NCI-H526 (cell line): Measurements from ENCODE around the gene CES3.

Source experiments
- DNase-seq, 2 experiments: peaks; one replicate each; lab custom pipeline; 2025; lab: John Stamatoyannopoulos, UW

The CES3 gene

DNA sequence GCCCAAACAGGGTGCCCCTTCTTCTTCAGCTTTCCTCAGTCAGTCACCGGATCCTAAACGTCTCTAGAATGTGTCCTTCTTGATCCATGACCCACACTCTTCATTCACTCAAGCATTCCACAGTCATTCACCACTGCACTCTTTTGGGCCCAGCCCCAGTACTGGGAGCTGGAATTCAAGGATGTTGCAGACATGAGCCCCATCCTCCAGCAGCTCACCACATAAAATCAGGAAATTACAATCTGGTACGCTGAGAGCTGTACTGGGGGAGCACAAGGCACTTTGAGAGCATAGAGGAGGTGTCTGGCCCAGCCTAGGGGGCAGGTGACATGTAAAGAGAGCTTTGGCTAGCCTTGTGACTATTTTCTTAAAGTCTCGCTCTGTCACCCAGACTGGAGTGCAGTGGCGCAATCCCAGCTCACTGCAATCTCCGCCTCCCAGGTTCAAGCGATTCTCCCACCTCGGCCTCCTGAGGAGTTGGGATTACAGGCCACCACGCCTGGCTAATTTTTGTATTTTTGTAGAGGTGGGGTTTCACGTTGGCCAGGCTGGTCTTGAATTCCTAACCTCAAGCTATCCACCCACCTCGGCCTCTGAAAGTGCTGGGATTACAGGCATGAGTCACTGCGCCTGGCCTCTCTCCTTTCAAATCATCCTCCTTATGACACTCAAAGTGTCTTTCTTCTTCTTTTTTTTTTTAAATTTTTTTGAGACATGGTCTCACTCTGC, 46.0 kb downstream of the CES3 start:
- DNase-seq: no peak

DNA sequence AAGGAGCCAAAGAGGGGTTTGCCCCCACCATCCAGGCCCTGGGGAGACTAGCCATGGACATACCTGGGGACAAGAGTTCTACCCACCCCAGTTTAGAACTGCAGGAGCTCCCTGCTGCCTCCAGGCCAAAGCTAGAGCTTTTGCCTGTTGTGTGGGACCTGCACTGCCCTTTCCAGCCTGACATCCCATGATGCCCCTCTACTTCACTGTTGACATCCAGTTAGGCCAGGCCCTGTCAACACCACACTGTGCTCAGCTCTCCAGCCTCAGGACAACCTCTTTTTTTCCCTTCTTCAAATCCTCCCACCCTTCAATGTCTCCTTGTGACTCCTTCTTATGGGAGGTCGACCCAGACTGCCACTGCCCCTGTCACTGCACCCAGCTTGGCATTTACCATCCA, 48.1 kb downstream of the CES3 start:
- DNase-seq: no peak

DNA sequence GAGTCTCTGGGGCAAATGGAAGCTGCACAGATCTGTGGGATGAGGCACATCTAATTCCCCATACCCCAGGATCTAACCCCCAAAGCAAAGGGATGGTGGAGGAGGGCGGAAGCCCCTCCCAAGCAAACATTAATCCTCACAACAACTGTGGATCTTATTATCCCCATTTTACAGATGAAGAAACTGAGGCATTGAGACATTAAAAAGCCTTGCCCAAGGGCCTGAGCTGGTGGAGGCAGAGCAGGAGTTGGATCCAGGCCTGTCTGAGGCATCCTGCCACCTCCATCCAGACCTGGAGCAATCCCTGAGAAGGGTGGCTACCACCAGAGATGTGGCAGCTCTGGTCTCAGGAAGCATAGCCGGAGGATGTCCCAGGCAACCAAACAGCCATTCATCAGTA, 50.2 kb downstream of the CES3 start:
- no peak for DNase-seq

DNA sequence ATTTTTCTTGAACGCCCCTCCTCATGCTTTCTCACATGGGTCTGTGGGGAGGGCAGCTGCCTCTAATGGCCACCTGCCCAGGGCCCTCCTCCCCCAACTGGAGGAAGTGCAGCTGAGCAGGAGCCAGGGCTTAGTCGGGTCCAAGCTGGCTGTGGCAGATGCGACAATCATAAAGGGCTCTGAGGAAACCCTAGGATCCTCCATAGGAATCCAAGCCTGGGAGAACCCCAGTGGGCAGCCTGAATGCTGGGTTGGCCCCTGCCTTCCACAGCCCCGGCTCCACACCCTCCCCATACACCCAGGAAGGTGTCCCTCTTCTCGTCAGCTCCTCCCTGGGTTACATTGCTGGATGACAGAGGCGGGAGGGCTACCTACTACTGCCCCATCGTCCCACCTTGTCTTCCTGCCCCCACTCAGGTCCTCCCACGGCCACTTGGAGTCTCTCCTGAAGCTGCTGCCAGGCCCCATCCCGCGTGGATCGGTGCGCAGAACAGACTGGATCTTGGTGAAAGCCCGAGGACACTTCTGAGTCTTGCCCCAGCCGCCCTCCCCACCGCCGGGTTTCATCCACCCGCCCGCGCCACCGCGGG, 52.3 kb downstream of the CES3 start:
- peak in 1 of 2 experiments; percentile 36 for DNase-seq

DNA sequence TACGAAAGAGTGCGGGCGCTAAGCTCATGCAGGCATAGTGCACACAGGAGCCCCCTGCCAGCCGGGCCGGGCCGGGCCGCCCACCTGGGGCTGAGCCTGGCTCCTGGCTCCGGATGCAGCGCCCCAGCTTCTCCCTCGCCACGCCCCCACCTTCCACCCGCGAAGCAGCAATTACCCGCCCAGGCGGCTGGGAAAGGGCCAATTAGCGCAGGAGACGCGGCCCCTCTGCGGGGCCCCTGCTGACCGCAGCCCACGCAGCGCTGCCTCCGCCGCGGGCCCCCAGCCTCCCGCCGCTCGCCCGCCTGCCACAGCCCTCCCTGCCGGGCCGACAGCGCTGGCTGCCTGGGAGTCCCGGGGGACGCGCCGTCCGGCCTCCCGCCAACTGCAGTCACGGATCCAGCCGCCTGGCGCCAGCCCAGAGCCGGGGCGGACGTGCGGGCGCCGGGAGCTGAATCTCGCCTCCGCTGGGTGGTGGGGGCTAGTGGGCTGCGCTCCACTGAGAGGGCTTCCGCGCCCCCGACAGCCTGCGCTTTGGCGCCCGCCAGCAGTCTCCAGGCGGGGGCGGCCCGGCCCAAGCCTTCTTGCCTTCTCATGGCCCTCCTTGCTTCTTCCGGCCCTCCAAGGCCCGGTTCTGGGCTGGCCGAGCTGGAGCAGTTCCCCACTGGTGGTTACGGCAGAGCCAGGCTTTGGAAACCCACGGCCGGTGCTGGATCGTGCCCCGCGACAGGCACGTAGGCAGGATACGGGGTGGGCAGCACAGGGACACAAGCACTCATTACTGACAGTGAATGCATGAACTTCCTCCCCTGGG, 53.0 kb downstream of the CES3 start:
- DNase-seq: peak in 1 of 2 experiments; percentile 77

DNA sequence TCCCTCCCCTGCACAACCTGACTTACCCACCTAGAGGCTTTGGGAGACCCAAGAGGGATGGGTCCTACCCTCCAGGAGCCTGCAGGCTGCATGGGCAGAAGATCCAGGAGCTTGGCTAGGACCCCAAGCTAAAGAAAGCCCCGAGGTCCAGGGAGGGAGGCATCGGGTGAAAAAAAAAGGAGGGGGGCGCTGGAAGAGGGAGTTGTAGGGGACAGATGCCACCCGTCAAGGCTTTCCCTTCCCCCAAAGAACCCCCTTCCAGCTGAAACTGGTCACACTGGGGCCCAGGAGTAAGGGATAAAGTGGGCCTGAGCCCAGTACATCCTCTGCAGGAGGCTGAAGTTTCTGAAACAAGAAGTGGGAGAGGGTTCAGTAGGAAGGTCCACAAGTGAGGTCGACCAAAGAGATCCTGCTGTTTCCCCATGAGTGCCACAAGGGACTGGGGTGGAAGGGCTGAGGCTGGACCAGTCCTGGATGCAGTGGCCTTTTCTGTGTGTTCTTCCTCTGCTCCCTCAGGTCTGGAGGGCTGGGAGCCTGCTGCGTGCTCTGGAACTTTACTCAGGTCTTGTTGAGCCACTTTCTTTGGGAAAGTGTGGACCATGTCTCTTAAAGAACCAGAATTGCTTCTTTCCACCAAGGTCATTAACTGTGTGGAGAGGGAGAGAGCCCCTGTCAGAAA, 53.7 kb downstream of the CES3 start:
- peak in 1 of 2 experiments; percentile 17 for DNase-seq

DNA sequence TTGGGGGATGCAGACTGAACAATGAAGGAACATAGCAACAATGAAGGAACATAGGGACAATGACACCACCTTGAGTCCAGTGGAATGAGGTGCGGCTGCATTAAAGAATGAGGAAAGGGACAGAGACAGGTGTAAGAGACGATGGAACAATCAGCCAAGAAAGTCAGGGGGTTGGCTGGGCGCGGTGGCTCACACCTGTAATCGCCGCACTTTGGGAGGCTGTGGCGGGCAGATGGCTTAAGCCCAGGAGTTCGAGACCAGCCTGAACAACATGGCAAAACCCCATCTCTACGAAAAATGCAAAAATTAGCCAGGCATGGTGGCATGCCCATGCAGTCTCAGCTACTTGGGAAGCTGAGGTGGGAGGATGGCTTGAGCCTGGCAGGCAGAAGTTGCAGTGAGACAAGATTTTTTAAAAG, 54.3 kb downstream of the CES3 start:
- DNase-seq: peak in 1 of 2 experiments; percentile 17

DNA sequence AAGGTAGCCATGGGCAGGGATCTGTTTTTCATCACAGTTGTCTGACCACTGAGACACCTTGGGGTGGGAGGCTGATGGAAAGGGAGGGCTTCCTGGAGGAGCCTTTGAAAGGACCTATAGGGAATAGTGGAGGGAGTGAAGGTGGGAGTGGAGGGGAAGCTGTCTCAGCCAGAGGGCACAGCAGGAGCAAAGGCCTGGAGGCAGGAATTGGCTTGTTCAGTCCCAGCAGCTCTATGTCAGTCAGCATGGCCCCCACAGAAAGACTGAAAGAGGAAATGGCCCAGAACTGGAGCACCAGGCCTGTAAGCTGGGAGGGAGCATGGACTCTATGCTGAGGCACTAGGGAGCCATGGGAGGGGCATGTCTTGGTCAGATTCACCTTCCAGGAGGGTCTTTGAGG, 55.1 kb downstream of the CES3 start:
- DNase-seq: no peak

DNA sequence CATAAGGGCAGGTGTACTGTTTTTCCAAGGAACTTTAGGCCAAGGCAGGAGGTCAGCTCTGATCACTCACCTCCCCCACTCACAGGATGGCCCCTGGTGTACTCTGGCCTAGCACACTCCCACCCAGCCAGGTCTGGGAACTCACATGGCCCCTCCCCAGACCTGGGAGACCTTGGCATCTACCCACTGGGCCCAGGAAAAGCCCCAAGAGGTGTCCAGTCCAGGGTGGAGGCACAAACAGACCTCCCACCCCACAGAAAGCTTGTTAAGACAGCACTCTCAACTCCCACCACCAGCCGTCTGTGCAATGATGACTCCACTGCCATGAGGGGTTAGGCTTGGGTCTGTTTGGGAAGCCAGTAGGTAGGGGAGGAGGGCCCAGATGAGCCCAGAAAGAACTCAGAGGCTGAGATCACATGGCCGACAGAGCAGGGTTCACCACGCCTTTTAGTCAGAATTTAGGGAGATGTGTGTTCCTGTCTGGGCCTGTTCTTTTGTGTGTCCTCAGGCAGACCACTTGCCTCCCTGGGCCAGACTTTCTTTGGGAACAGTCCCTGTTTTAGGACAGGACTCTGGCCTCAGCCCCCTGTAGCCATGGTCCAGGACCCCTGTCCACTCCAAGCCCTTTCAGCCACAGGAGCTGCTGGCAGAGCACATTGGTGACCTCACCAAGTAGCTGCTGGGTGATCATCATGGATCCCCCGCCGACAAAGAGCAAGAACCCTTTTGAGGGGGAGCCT, 55.8 kb downstream of the CES3 start:
- DNase-seq: no peak

DNA sequence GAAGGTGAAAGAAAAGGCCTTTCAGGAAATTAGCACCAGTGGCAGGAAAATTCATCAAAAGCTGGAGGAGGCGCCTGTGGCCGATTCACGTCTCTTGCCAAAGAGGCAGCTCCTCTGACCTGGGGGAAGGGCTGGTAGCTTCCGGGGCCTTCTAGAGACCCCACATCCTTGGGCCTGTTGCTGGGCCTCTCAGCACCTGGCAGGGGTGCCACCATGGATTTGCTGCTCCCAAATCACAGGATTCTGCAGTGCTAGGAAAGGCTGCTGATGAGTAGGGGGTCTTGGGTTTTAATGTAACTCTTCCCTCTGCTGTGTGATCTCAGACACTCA, 56.3 kb downstream of the CES3 start:
- no peak for DNase-seq

DNA sequence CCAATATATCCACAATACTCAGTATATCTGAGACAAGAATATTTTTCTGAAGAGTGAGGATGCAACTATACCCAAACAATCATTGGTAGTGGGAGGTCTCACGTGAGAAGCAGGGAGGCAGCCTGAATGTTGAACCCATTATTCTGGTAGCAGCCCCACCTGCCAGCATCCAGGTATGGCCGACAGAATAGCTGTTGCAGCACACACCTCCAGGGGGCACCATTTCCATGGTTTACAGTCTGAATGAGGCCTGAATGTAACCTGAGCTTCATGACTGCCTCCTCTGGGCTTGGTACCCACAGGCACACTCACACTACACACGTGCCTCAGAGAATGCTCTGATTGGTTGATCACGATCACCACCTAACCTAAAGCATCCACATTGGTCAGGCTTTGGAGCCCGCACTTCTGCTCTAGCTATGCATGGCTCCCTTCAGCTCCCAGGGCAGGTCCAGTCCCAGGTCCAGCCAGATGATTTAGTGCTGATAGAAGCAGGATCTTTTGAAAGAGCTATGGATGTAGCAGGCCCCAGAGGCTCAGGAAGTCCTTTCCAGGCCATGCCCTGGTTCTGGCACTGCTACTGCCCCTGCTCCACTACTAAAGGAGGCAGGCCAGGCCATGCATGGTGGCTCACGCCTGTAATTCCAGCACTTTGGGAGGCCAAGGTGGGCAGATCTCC, 56.9 kb downstream of the CES3 start:
- DNase-seq: peak; percentile 85 to 90

DNA sequence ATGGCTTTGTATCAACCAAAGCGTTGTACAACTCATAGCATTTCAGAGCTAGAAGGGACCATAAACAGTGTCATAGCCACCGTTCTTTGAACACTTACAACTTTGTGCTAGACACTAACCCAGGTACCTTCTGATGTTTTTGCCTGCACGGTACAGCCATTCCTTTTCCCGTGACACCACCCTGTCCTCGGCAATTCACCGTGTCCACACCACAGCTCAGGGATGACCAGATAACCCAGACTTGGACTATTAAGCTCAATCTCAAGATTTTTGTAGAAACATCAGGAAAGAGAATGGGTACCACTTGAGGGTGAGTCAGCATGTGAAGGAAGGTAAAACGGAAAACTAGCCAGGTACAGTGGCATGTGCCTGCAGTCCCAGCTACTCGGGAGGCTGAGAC, 58.1 kb downstream of the CES3 start:
- DNase-seq: no peak

DNA sequence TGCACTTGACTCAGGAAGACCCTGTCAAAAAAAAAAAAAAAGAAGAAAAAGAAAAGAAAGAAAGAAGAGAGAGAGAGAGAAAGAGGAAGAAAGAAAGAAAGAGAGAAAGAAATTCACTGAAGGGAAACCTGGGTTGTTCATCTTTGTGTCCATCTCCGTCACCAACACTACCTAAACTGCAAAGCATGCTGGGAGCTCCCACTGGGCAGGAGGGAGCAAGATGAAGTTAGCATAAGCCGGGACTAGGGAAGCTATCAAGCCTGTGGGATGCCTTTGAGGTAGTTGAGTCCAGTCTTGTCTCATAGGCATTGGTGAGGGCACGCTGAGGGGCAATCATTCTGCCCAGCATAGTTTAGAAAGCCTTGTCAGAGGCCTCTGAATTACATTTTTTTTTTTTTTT, 60.3 kb downstream of the CES3 start:
- DNase-seq: no peak

DNA sequence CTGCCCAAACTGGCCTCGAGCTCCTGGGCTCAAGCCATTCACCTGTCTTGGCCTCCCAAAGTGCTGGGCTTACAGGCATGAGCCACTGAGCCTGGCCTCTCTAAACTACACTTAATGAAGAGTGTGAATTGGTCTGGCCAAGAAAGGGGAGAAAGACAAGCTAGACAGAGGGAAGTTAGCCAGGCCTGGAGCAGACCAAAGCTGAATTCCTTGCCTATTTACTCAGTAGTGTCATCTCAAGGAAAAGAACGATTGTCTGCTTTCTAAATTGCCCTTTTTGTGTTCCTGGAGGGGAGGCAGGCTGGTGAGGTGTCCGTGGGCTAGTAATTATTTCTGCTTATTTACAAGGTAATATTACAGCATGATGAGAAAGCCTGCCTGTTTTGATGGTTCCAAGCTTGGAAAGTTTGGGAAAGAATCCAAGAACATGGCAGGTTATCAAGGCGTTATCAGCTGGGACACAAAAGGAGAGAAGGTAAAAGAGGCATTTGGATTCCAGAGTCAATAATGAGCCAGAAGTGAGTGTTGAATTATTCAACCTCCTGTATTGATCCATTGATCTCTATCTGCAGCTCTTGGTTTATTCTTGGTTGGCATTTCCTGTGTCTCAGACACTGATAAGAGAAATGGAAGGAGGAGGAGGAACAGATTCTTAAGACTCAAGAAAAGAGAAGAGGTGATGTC, 61.6 kb downstream of the CES3 start:
- DNase-seq: no peak

DNA sequence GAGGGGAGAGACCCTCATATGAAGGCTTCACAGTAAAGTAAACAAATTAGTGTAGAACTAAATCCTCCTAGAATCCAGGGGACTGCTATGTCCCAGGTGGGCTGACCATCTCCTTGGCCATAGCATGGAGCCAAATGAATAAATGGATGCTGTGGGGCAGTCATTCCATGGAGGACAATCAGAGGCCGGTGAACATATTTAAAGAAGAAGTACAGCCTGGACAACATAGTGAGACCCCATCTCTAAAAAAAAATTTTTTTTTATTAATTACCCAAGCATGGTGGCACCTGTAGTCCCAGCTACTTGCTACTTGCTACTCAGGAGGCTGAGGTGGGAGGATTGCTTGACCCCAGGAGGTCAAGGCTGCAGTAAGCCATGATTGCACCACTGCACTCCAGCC, 62.6 kb downstream of the CES3 start:
- no peak for DNase-seq
